Activated T-helper 1 cell treated with Interleukin-2 at 50 U/mL for 16 hours (primary cell): ENCODE results near the gene LMOD3.

Experiments
- DNase-seq: peaks from one replicate; pipeline ENCODE4 v3.0.0-alpha.2; 2020; ENCODE audit warnings: low read depth

LMOD3 gene

GRCh38 chr3:69058180-69058946, 64.0 kb downstream of the LMOD3 start:
- DNase-seq, result no peak
